DOHH2 (cell line): Measurements from ENCODE around the gene RIOX2.

ENCODE experiments used
- EZH2phosphoT487 ChIP-seq: fragments of 200-600 bp; sonication (generic); IDR thresholded peaks from 2 replicates; pipeline ENCODE4 v1.6.1; 2017; ENCODE audit warnings: borderline replicate concordance, mild to moderate bottlenecking, antibody characterized with exemption, low read length, moderate library complexity, mixed read lengths
- TF ChIP-seq, protein P1 (sequence below): fragments of 200-600 bp; sonication (generic); IDR thresholded peaks from one replicate; pipeline ENCODE4 v1.5.1; 2014; ENCODE audit warnings: antibody characterized with exemption, mild to moderate bottlenecking, low read depth, low read length; ENCODE audit not compliant: poor library complexity, severe bottlenecking

DNA sequence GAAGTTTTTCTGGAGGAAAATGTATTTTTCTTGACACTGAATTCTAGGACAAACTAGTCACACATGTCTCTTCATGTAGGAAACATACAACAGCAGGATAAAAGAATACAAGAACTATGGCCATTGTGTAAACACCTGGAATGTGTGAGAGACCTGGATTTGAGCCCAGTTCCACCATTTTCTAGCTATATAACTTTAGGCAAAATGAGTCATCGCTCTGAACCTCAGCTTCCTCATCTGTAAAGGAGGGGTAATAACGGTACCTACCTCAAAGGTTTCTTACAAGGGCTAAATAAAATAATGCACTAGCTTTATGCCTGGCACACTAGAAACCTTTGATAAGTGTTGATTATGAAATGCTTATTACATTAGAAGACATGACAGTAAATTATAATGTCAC is 57.8 kb downstream of the RIOX2 start:
- TF ChIP-seq EZH2phosphoT487, result no peak
- TF ChIP-seq, protein P1, sequence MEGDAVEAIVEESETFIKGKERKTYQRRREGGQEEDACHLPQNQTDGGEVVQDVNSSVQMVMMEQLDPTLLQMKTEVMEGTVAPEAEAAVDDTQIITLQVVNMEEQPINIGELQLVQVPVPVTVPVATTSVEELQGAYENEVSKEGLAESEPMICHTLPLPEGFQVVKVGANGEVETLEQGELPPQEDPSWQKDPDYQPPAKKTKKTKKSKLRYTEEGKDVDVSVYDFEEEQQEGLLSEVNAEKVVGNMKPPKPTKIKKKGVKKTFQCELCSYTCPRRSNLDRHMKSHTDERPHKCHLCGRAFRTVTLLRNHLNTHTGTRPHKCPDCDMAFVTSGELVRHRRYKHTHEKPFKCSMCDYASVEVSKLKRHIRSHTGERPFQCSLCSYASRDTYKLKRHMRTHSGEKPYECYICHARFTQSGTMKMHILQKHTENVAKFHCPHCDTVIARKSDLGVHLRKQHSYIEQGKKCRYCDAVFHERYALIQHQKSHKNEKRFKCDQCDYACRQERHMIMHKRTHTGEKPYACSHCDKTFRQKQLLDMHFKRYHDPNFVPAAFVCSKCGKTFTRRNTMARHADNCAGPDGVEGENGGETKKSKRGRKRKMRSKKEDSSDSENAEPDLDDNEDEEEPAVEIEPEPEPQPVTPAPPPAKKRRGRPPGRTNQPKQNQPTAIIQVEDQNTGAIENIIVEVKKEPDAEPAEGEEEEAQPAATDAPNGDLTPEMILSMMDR, result no peak
